ENCODE measurements around the gene NRM.
A peak's percentile ranks its signal among the peaks of the same experiment; 100 is the strongest.

The NRM gene

DNA sequence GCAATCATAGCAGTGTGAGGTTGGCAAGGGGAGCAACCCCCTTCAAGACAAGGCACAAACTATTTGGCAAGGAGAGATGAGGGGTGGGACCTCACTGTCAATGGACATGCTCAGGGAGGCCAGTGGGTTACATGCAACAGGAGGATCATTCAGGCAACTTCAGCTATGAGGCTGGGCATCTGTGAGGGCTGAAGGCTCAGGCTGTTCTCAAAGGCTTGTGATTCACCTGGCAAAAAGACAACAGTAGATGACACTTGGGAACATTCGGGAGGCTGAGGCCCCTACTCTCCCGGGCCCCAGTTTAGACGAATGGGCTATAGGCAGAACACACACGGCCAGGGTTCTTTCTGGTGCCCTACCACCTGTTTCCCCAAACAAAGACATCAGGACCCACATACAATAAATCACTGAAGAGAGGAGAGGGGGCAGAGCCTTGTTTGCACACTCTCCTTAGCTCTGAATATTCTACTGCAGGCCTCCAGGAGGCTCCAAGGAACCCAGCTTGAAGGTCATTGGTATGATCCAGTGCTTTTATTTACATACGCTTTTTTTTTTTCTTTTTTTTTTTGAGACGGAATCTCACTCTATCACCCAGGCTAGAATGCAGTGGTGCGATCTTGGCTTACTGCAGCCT, 37.3 kb upstream of the NRM start:
- Histone ChIP-seq H3K27me3 (ENCODE audit: insufficient read depth, low read length, poor library complexity) (no peaks in the 10 kb centered on the region), H3K9ac (ENCODE audit: low read depth, low read length) (no peak overlapping the region), H3K4me3 (ENCODE audit: low read depth in 1 of 2, low read length in 2 of 2) (no peak overlapping the region), H3K27ac (ENCODE audit: low read length) (no peak overlapping the region), H3K4me1 (ENCODE audit: insufficient read depth, low read length) (peaks cover 20% of the 10 kb centered on the region), H3K9me3 (ENCODE audit: insufficient read depth, low read length, severe bottlenecking) (no peaks in the 10 kb centered on the region), H2AFZ (ENCODE audit: low read depth, low read length) (no peak overlapping the region), H3K36me3 (ENCODE audit: insufficient read depth, low read length) (peaks cover 78% of the 10 kb centered on the region), H3K4me2 (ENCODE audit: insufficient read depth, low read length) (no peak overlapping the region), H4K20me1 (ENCODE audit: insufficient read depth, low read length) (peaks cover 44% of the 10 kb centered on the region), H3K79me2 (ENCODE audit: insufficient read depth, low read length) (peaks cover 39% of the 10 kb centered on the region)
- no peak for TF ChIP-seq EZH2 (IDR thresholded peaks at IDR 0.05; ENCODE audit: borderline replicate concordance, low read depth, low read length, severe bottlenecking)
- TF ChIP-seq, protein P1, sequence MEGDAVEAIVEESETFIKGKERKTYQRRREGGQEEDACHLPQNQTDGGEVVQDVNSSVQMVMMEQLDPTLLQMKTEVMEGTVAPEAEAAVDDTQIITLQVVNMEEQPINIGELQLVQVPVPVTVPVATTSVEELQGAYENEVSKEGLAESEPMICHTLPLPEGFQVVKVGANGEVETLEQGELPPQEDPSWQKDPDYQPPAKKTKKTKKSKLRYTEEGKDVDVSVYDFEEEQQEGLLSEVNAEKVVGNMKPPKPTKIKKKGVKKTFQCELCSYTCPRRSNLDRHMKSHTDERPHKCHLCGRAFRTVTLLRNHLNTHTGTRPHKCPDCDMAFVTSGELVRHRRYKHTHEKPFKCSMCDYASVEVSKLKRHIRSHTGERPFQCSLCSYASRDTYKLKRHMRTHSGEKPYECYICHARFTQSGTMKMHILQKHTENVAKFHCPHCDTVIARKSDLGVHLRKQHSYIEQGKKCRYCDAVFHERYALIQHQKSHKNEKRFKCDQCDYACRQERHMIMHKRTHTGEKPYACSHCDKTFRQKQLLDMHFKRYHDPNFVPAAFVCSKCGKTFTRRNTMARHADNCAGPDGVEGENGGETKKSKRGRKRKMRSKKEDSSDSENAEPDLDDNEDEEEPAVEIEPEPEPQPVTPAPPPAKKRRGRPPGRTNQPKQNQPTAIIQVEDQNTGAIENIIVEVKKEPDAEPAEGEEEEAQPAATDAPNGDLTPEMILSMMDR (IDR thresholded peaks at IDR 0.05; ENCODE audit: borderline replicate concordance, extremely low read depth, low read length, poor library complexity, severe bottlenecking), result no peak
- 0 out of 3 replicates have a peak, but pooled peaks have one; percentile 4 for ATAC-seq (ENCODE audit: insufficient read depth, low read depth)
- peak; percentile 21 for DNase-seq

DNA sequence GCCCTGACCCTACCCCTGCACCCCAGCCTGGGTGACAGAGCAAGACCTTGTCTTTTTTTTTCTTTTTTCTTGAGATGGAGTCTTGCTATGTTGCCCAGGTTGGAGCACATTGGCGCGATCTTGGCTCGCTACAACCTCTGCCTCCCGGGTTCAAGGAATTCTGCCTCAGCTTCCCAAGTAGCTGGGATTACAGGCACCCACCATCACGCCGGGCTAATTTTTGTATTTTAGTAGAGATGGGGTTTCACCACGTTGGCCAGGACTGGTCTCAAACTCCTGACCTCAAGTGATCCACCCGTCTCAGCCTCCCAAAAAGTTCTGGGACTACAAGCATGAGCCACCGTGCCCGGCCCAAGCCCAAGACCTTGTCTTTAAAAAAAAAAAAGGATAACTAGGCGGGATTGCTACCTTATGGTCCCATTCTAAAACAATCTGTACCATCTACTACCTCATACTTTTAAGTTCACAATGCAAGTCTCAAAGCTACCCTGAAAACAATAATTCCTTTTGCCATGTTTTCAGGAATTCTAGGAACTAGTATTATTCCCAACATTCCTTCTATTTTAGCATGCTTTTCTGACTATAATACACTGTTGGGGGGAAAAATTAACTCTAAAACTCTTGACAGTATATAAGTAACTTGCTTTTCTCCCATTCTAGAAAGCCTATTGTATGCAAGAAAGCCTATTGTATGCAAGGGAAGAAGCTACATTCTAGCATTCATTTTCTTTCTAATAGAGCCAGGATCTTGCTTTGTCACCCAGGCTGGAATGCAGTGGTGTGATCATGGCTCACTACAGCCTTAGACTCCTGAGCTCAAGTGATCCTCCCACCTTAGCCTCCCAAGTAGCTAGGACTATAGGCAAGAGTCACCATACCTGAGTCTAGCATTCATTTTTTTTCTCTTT, 36.0 kb upstream of the NRM start:
- 0 out of 3 replicates have a peak, but pooled peaks have one; percentile 1 for ATAC-seq (ENCODE audit: insufficient read depth, low read depth)
- Histone ChIP-seq H3K27me3 (ENCODE audit: insufficient read depth, low read length, poor library complexity) (no peaks in the 10 kb centered on the region), H3K9ac (ENCODE audit: low read depth, low read length) (no peak overlapping the region), H3K4me1 (ENCODE audit: insufficient read depth, low read length) (peaks cover 33% of the 10 kb centered on the region), H3K27ac (ENCODE audit: low read length) (no peak overlapping the region), H3K36me3 (ENCODE audit: insufficient read depth, low read length) (peaks cover 80% of the 10 kb centered on the region), H3K79me2 (ENCODE audit: insufficient read depth, low read length) (peaks cover 50% of the 10 kb centered on the region), H4K20me1 (ENCODE audit: insufficient read depth, low read length) (peaks cover 57% of the 10 kb centered on the region), H3K4me3 (ENCODE audit: low read depth in 1 of 2, low read length in 2 of 2) (no peak overlapping the region), H2AFZ (ENCODE audit: low read depth, low read length) (no peak overlapping the region), H3K9me3 (ENCODE audit: insufficient read depth, low read length, severe bottlenecking) (no peaks in the 10 kb centered on the region), H3K4me2 (ENCODE audit: insufficient read depth, low read length) (no peak overlapping the region)
- no peak for DNase-seq
- TF ChIP-seq, protein P1 (IDR thresholded peaks at IDR 0.05; ENCODE audit: borderline replicate concordance, extremely low read depth, low read length, poor library complexity, severe bottlenecking), result no peak
- no peak for TF ChIP-seq EZH2 (IDR thresholded peaks at IDR 0.05; ENCODE audit: borderline replicate concordance, low read depth, low read length, severe bottlenecking)

DNA sequence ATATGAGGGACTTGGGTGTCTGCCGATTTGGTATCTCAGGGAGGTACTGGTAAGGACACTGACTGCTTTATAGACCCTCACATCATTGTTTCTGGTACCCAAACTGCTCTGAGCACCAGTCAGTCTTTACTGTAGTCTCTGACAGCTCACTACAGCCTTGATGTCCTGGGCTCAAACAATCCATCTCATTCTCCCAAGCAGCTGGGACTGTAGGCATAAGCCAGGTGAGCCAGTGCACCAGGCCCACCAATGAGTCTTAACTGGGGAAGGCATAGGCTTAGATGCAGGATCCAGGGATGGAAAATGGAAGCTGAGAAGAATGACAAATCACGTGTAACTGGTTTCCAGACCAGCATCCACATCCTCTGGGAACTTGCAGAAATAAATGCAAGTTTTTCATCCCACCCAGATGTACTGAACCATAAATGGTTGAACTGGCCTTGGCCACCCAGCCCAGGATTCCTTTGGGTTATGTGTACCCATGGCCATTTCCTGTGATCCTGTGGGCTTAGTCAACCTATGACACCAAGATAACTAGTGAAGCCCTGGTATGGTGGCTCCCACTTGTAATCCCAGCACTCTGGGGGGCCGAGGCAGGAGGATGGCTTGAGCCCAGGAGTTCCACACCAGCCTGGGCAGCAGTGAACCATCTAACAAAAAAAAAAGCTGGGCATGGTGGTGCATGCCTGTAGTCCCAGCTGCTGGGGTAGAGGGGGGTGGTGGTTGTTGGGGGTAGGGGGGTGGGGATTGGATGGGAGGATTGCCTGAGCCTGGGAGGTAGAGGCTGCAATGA, 35.1 kb upstream of the NRM start:
- TF ChIP-seq, protein P1 (IDR thresholded peaks at IDR 0.05; ENCODE audit: borderline replicate concordance, extremely low read depth, low read length, poor library complexity, severe bottlenecking), result no peak
- TF ChIP-seq EZH2 (IDR thresholded peaks at IDR 0.05; ENCODE audit: borderline replicate concordance, low read depth, low read length, severe bottlenecking), result no peak
- ATAC-seq (ENCODE audit: insufficient read depth, low read depth), result peak; percentile 31
- Histone ChIP-seq H3K79me2 (ENCODE audit: insufficient read depth, low read length) (peaks cover 53% of the 10 kb centered on the region), H4K20me1 (ENCODE audit: insufficient read depth, low read length) (peaks cover 61% of the 10 kb centered on the region), H3K4me1 (ENCODE audit: insufficient read depth, low read length) (peaks cover 33% of the 10 kb centered on the region), H3K27ac (ENCODE audit: low read length) (peak overlapping the region; percentile 48; the same call in 1 of the 2 replicates), H2AFZ (ENCODE audit: low read depth, low read length) (no peak overlapping the region), H3K9ac (ENCODE audit: low read depth, low read length) (no peak overlapping the region), H3K4me3 (ENCODE audit: low read depth in 1 of 2, low read length in 2 of 2) (no peak overlapping the region), H3K36me3 (ENCODE audit: insufficient read depth, low read length) (peaks cover 80% of the 10 kb centered on the region), H3K27me3 (ENCODE audit: insufficient read depth, low read length, poor library complexity) (no peaks in the 10 kb centered on the region), H3K9me3 (ENCODE audit: insufficient read depth, low read length, severe bottlenecking) (no peaks in the 10 kb centered on the region), H3K4me2 (ENCODE audit: insufficient read depth, low read length) (peak overlapping the region; percentile 18; the same call in 1 of the 2 replicates)
- DNase-seq, result peak; percentile 60
